ENCODE results near the gene DMXL2. TPM values are rescaled to one million over a fixed set of nuclear protein-coding genes. Genes with fewer than 3 reads are reported as not detected.
"Not testable (repeated sequence)": the region's sequence is repeated elsewhere in the genome, so short reads cannot be mapped to it uniquely, and the experiment has no call there.

Gene DMXL2, protein sequence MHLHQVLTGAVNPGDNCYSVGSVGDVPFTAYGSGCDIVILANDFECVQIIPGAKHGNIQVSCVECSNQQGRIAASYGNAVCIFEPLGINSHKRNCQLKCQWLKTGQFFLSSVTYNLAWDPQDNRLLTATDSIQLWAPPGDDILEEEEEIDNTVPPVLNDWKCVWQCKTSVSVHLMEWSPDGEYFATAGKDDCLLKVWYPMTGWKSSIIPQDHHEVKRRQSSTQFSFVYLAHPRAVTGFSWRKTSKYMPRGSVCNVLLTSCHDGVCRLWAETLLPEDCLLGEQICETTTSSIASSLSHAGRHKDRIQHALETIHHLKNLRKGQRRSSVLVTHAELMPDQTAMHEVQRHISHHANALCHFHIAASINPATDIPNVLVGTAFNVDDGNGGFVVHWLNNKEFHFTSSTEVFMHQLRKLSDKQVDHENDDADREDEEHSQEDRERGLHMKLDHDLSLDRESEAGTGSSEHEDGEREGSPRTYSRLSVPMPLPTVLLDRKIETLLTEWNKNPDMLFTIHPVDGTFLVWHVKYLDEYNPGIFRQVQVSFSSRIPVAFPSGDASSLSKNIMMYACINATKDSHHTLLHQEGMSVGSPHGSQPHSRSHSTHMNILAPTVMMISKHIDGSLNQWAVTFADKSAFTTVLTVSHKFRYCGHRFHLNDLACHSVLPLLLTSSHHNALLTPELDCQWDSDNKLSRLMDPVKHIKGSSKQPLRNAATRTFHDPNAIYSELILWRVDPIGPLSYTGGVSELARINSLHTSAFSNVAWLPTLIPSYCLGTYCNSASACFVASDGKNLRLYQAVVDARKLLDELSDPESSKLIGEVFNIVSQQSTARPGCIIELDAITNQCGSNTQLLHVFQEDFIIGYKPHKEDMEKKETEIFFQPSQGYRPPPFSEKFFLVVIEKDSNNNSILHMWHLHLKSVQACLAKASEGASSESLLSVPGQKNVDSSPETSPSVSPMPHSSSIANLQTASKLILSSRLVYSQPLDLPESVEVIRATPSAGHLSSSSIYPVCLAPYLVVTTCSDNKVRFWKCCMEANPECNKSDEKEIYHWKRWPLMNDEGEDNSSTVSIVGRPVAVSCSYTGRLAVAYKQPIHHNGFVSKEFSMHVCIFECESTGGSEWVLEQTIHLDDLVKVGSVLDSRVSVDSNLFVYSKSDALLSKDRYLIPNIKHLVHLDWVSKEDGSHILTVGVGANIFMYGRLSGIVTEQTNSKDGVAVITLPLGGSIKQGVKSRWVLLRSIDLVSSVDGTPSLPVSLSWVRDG (N-terminal part only)
- total RNA-seq = 8.9 and 12.6 TPM in 2 replicates

DNA sequence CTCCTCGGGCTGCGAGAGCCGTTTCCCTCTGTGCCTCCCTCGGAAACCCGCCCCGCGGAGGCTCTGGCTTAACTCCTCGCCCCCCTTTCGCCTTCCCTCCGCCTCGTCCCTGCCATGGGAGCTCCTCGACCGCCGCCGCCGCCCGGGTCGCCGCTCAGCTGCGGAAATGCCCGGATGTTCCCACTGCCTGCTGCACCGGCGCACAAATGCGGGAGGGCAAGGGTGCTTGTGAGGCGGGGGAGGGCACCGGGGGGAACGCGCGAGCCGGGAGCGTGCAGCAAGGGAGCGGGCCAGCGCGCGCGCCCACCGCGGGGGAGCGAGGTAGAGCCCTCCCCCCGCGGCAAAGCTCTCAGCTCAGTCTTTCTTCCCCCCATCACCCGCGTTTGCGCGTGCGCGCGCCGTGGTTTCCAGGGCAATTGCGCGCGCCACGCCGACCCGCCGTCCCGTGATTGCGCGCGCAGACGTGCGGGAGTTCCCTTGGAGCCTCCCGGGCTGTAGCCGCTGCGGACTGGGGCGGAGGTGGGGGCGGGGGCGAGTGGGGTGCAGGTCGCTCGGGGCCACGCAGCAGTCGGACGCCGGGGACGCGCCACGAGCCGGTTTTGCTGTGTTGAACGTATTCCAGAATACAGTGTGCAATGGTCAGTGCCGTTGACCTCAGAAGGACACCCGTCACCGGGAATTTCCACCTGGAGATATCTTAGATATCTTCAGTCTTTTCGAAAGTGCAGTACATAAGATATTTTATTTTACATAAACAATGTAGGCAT is at the start of gene DMXL2:
TSS of gene DMXL2 (minus strand) at position 168 of the 767 bp plus-strand sequence. CDS start 226 bp downstream, outside the sequence.
- peak; percentile 44 to 75 for DNase-seq (ENCODE audit: low read depth in 2 of 2)

DNA sequence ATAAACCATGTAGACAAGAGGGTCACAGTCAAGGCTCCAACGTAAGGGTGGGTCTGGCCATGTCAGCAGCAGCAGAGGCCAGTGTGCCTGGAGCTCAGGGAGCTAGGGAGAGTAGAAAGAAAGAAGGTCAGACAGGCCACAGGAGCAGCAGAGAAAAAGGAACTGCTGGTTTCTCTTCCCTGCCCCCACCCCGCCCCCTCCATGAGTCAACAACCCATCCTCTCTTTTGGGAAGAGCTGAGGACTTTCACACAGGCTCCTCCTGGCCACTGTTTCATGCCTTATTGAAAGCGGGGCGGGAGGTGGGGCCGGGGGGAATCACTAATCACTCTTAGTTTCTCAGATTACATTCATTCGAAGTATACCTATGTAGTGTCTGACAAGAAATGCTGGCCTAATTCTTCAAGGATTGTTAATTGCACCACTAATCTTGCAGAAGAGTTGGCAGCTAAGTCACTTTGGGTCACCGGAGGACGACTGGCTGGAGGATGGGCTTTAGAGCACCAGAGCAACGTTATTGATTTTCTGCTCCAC is 49.6 kb upstream of the DMXL2 start:
- DNase-seq (ENCODE audit: low read depth in 2 of 2) = no peak

DNA sequence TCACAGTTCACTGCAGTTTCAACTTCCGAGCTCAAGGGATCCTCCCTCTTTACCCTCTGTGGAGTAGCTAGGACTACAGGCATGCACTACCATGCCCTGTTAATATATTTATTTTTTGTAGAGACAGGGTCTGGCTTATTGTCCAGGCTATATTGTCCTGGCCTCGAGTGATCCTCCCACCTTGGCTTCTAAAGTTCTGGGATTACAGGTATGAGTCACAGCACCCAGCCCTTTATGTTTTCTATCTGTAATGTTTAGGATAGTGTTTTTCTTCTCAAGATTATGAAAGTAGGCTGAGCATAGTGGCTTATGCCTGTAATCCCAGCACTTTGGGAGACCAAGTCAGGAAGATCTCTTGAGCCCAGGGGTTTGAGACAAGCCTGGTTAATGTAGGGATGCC is 46.8 kb upstream of the DMXL2 start:
- DNase-seq (ENCODE audit: low read depth in 2 of 2) = no peak

DNA sequence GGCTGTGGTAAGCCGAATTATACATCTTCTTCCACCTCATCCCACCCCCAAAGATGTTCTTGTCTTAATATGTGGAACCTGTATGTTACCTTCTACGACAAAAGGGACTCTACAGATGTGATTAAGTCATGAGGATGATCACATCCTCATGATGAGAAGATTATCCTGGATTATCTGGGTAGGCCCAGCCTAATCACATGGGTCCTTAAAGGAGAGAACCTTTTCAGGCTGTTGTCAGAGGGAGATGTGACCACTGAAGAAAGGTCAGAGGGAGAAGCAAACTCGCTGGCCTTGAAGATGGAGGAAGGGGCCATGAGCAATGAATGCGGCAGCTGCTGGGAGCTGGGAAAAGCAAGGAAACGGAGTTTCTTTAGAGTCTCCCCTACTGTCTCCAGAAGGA is 45.9 kb upstream of the DMXL2 start:
- DNase-seq (ENCODE audit: low read depth in 2 of 2) = no peak

DNA sequence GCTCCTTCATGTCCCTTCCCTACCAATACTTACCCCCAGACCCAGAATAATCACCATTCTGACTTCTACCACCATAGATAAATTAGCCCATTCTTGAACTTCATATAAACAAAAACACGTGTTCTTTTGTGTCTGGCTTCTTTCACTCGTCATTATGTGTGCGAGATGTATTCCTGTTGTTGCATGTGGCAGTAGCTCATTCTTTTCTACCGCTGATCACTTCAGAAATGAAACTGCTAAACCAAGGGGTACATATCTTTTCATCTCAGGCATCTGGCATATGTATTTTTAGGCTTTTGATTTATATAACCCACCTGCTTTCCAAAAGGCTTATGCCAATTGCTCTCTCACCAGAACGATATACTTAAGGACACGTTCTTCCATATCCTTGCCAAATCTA is 44.9 kb upstream of the DMXL2 start:
- DNase-seq (ENCODE audit: low read depth in 2 of 2) = no peak

DNA sequence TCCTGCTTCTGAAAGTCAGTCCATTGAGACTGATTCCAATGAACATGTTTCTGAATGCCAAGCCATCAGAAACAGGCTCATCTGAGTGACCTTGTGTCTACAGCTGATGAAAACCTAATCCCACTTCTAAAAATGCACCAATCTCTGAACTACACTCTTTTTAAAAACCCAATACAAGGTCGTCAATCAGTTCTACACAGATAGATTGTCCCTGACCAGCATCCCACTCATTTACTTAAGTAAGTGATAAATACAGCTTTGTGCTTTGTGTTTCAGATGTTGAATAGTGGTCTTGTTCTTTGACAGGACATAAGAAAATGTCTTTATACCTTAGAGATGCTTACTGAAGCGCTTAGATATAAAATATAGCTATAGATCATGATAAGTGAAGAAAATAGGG is 38.5 kb upstream of the DMXL2 start:
- DNase-seq (ENCODE audit: low read depth in 2 of 2) = no peak

DNA sequence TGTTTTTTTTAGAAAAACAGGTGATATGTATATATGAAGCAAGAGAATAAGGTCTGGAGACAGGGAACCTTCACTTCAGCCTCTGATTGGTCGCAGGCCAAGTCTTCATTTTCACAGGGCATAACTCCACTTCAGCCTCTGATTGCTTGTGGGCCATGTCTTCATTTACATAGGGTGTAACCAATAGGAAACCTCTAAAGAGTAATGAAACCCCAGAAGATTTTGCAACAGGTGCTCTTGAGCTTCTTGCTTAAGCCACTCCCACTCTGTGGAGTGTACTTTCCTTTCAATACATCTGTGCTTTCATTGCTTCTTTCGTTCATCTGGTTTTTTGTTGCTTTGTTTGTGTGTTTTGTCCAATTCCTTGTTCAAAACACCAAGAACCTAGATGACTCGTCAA is 36.1 kb upstream of the DMXL2 start:
- DNase-seq (ENCODE audit: low read depth in 2 of 2) = no peak

DNA sequence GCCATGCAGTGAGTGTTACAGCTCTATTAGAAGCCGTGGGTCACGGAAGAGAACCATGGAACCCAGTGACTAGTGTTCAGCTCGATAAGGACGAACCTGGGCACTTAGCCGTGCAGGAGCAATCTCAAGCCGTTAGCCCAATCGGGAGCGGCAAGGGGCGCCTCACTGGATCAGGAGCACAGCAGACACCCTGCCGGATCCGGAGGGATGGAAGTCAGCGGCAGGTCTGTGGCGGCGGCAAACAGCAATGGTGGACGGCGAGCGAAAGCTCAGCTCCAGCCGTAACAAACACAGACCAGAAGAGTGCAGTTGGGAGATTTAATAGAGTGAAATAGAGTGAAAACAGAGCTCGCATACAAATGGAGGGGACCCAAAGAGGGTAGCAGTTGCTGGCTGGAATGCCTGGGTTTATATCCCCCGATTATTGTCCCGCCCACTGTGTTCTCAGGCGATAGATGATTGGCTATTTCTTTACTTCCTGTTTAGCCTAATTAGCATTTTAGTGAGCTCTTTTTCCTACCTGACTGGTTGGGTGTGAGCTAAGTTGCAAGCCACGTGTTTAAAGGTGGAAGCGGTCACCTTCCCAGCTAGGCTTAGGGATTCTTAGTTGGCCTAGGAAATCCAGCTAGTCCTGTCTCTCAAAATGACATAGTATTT is 33.0 kb upstream of the DMXL2 start:
- DNase-seq (ENCODE audit: low read depth in 2 of 2) = not testable (repeated sequence)

DNA sequence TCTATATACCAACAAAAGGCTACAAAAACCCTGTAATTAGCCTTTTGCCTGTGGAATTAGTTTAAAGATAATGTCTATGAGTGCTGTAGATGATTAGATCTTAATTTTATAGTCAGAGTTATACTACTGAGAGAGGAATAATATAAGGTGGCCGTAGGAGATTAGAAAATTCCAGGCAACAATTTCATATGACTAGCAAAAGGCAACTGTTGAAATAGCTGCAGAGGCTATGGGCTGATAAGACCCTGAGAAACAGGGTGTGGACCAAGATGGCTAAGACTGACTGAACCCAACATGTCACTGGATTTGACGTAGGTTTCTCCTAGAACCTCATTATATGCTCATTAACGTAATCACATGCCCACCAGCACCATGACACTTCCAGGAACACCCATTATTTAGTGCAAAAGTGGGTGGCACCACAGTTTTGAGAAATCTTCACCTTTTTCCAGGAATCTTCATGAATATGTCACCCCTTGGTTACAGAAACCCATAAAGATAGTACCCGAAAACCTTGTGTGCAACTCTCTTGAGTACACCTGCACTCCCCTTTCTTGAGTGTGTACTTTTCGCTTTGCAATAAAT is 29.6 kb upstream of the DMXL2 start:
- DNase-seq (ENCODE audit: low read depth in 2 of 2) = no peak

DNA sequence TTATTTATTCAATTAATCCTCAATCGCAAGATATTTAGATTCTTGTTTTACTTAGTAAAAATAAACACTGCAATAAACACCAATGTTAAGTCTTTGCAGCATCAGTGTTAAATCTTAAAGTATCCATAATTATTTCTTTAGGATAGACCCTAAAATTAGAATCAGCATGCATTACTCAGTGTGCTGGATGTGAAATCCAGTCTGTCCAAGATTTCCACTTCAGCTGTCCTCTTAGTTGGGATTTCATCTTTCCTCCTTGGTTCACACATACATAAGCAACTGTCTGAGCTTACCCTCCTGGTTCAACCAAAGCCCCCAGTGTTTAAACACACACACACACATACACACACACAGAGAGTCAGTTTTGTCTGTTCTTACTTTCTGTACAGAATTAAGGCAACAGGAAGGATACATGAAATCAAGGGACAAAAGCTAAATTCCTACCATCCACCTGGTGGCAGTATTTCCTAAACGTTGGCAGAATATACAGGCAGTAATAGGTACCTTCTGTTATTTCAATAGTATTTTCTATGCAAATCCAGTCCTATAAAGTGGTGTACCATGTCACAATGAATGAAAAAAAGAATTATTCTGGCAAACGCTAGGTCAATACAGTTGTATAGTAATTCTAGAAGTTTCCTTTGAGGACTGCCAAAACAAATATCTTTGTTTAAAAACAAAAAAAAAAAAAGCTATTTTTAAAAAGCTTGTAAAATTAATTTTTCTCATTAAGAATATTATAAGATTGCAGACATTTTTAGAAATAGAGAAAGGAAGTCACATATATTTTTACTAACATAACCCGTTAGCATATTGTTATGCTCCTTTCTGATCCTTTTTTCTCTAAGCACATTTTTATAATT is 27.3 kb upstream of the DMXL2 start:
- DNase-seq (ENCODE audit: low read depth in 2 of 2) = peak; percentile 79 to 83

DNA sequence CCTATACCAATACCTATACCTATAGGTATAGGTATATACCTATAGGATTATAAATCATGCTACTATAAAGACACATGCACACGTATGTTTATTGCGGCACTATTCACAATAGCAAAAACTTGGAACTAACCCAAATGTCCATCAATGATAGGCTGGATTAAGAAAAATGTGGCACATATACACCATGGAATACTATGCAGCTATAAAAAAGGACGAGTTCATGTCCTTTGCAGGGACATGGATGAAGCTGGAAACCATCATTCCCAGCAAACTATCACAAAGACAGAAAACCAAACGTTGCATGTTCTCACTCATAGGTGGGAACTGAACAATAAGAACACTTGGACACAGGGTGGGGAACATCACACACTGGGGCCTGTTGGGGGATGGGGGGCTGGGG is 26.1 kb upstream of the DMXL2 start:
- not testable (repeated sequence) for DNase-seq (ENCODE audit: low read depth in 2 of 2)

DNA sequence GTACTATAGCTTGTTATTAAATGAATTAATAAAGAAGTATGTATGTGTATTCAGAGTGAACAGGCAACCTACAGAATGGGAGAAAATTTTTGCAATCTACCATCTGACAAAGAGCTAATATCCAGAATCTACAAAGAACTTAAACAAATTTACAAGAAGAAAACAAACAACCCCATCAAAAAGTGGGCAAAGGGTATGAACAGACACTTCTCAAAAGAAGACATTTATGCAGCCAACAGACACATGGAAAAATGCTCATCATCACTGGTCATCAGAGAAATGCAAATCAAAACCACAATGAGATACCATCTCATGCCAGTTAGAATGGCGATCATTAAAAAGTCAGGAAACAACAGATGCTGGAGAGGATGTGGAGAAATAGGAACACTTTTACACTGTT is 25.5 kb upstream of the DMXL2 start:
- not testable (repeated sequence) for DNase-seq (ENCODE audit: low read depth in 2 of 2)

DNA sequence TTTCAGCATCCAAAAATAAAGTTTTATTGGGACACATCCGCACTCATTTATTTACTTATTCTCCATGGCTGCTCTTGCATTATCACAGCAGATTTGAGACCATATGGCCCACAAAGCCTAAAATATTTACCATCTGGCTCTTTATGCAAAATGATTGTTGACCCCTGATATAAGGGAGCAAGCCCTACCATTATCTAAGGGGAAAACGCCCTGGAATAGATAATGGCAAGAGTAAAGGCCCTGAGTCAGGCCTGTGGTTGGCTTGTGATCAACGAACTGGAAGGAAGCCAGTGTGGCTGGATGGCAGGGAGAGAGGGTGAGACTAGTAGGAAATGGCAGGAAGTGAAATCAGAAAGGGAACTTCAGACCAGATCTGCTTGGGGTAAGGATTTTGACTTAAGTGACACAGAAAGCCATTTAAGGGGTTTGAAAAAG is 24.6 kb upstream of the DMXL2 start:
- peak in 1 of 2 donors; percentile 47 for DNase-seq (ENCODE audit: low read depth in 2 of 2)

DNA sequence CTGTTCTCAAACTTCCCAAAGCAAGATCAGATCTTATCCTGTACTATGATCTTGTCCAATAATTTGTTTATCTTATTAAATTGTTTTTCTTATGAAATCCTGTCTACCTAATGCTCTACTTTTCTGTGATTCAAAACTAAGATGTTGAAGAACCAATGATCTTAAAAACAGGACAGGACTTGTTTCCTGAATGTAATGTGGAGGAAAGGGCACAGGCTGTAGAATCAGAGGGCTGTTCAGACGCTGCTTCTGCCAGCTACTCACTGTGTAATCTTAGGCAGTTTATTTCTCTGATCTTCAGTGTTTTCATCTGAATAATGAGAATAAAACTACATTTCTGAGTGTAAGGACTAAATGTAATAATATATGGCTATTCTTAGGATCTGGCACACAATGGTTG is 20.1 kb upstream of the DMXL2 start:
- DNase-seq (ENCODE audit: low read depth in 2 of 2) = no peak

DNA sequence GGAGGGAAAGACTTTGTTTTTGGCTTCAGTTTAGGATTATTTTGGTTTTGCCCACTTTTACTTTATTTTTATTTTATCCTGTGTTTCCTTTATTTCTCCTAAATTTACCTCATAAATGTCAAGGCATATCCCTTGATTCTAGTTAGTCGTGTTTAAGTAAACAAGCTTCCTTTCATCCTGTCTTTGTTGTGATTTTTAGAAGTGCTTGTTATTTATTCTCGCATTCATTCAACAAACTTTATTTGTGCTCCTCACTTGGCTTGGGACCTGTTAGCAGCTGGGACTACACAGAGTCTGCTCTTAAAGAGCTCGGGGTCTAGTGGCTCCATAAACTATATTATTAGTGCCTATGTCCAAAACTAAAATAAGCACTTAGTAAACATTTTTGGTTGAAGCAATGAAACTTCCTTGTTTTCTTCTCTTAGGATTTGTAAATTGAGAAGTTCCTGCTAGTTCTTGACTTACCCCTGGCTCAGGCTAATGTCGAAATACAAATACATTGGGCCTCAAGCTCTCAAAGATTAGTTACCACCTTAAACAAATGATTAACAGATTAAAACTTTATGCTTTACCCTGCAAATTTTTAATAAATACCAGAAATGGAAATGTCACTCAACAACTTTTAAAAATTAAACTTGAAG is 19.0 kb upstream of the DMXL2 start:
- DNase-seq (ENCODE audit: low read depth in 2 of 2) = no peak

DNA sequence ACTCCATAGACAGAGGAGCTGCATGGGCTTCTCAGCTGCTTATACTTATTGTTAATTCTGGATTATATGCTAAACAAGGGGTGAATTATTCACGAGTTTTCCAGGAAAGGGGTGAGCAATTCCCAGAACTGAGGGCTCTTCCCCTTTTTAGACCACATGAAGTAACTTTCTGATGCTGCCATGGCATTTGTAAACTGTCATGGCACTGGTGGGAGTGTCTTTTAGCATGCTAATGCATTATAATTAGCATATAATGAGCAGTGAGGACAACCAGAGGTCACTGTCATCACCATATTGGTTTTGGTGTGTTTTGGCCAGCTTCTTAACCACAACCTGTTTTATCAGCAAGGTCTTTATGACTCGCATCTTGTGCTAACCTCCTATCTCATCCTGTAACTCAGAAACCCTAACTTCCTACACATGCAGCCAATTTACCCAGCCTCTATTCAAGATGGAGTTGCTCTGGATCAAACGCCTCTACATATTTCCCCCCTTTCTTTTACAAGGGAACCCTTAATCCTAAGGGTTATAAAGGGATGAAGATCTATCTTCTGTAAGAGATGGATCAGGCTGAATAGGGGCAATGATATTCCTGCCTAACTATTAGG is 12.1 kb upstream of the DMXL2 start:
- DNase-seq (ENCODE audit: low read depth in 2 of 2) = no peak

DNA sequence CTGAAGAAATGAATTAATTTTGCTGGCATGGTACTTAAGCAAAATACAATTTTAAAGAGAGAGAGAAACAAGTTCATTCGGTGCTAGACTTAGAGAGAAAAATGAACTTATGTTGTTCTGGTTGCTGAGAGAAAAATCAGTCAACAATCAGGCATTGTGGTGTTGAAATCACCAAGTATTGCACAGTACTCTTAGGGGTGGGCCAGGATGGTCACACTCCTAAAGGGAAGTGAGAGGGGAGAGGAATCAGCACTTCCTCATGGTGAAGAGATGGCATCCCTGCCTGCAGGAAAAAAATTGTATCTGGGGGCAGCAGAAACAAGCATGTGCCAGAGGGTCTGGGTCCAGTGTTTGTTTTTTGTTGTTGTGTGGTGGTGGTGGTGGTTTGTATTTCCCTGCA is 7.0 kb upstream of the DMXL2 start:
- DNase-seq (ENCODE audit: low read depth in 2 of 2) = no peak

DNA sequence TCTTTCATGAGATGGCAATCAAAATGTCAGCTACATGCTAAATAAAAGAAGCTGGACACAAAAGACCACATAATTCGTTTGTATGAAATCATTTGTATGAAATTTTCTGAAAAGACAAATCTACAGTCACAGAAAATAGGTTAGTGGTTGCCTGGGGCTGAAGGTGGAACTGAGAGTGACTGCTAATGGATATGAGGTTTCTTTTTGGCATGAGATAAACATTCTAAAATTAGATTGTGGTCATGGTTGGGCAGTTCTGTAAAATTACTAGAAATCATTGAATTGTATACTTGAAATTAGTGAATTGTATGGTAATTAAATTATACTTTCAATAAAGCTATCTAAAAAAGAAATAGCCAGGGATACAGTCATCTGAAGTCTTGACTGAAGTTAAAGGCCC is 2.7 kb upstream of the DMXL2 start:
- no peak for DNase-seq (ENCODE audit: low read depth in 2 of 2)
